Putamen (tissue), 1 donor: Measurements from ENCODE around the gene GNB5.
"Not testable (repeated sequence)": the region's sequence is repeated elsewhere in the genome, so short reads cannot be mapped to it uniquely, and the experiment has no call there.

ENCODE experiments used
- DNase-seq: peaks from one replicate; pipeline ENCODE4 v3.0.0-alpha.2; 2016; ENCODE audit warnings: low spot score

GNB5 gene

GRCh38 chr15:52207191-52207590, 16.0 kb upstream of the GNB5 start:
- no peak for DNase-seq

DNA sequence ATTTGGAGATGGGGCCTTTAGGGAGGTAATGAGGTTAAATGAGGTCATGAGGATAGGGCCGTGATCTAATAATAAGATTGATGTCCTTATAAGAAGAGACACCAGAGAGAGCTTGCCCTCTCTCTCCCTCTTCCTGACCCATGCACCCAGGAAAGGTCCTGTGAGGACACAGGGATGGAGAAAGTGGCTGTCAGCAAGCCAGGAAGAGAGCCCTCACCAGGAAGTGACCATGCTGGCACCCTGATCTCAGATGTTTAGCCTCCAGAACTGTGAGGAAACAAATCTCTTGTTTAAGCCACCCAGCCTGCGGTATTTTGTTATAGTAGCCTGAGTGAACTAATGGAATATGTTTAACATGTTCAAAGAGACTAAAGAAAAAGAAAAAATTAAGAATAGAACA, 15.3 kb upstream of the GNB5 start:
- no peak for DNase-seq

DNA sequence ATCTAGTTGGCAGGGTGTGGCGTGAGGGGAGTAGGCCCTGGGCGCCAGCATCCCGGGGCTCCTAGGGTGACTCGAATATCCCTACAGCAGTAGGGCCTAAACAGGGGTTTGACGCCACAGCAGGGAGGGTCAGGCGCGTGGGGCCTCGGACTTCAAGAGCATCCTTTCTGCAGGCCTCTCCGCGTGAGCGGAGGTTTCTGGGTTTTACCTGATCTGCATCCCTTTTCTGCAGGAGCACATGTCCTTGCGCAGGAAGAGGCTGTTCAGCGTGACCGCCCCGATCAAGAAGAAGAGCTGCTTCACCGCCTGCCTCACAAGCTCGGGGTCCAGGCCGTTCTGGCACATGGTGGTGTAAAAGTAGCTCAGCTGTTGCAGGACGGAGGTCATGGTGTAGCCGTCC, 13.5 kb upstream of the GNB5 start:
- DNase-seq, result no peak

GRCh38 chr15:52200831-52201365, 9.7 kb upstream of the GNB5 start:
- DNase-seq, result no peak

DNA sequence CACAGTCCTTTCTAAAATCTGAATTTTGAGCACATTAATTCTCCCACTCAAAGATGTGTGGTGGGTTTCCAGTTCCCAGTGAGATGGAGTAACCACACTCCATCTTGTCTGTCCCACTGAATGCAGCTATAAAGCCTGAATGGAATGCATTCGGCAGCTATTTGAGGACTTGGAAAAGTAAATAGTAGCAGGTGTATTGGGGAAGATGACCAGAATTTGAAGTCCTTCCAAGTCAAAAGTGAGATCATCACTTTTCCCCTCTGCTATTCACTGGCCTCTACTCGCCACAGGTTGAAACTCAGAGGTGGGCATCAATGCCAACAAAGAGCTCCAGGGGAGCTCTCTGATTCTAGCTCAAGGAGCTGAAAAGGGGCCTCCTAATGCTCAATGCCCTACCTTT, 8.1 kb upstream of the GNB5 start:
- DNase-seq, result no peak

- DNase-seq, result no peak
Measured at GRCh38 chr15:52196891-52197290, 5.7 kb upstream of the GNB5 start.

DNA sequence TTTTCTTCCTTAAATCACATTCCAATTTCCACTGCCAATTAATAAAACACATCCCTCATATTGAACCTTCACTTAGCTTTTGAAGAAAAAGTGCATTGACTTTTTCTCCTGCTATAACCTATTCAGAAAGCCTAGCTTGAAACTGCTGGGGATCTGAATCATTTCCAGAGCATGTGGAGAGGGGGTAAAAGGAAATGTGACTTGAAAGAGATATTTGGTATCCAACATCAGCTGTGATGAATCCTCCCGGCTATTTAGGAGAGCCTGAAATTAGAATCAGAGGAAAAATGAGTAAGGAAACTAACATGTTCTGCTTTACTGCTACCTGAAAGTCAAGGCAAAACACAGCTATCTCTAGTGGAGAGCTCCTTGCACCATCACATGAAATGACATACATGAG, 2.6 kb upstream of the GNB5 start:
- DNase-seq, result no peak

DNA sequence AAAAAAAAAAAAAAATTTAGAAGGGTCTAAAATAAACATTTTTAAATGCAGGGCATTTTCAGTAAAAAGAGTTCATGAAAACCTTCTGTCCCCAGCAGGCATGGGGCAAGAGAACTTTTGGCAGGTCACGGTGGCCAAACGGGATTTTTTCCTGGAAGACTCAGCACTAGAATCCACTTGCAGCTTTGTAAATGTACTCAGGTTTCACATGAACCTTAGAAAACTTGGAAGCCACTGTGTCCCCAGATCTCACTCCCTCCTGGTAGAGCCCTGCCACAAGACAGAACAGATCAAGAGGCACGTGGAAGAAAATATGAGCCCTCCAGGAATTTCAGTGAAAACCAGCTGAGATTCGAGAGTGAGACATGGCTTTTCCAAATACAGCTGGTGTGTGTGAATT, 2.1 kb upstream of the GNB5 start:
- no peak for DNase-seq

DNA sequence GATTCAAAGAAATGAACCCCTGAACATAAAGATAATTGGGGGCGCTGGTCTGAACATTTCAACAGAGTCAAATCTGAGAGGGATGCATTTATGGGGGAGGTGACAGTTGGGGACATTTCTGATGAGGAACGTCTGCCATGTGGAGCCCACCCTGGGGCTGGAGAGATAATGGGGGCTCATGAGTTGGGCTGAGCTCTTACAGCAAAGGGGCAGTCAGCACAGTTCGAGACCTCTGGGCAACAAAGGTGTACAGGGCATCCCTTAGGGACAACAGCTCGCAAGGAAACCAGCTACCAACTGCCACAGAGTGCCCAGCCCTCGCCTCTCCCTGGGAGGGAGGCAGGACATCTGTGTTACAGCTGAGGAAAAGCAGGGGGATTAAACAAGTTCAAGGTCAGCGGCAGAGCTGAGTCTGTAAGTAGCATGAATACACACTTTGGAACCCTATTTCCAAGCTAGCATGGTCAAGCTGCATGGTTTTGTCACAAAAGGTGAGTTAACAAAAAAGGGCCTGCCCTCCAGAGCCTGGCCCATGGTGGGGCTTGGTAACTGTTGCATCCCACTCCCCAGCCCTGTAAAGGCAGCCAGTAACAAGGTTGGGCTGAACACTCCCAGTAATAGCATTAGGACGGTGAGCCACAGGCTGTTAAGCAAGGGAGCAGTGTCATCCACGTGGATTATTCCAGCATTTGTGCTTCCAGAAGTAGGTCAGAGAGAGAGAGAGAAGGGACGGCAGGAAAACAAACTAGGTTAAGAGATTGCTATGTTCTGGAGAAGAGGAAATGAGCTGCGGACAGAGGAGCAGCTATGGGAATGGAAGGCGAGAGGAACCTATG, 4.3 kb downstream of the GNB5 start:
- no peak for DNase-seq

- no peak for DNase-seq
Measured at GRCh38 chr15:52185151-52185561, 6.0 kb downstream of the GNB5 start.

GRCh38 chr15:52184721-52185120, 6.5 kb downstream of the GNB5 start:
- no peak for DNase-seq

- no peak for DNase-seq
Measured at GRCh38 chr15:52183562-52184173, 7.5 kb downstream of the GNB5 start.

GRCh38 chr15:52181938-52182780, 9.0 kb downstream of the GNB5 start:
- DNase-seq, result no peak

DNA sequence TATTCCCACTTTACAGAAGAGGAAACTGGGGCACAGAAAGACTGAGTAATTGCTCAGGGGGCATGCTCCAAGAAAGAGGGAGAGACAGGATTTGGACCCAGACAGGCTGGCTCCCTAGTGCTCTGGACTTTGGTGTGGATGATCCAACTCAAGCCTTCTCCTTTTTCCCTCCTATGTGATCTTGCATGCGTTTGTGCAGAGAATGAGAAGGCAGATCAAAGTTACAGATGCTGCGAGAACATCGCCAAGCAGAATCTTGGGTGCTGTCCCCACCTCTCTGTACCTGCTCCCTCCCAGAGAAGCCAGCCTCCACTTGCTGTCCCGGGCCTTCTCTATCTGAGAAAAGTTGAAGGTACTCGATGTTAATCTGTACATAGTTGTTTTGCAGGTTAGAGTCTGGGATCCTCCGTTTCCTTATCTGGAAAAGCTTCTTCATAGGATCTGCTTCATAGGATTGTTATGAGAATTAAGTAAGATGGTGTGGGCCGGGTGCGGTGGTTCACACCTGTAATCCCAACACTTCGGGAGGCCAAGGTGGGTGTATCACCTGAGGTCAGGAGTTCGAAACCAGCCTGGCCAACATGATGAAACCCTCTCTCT, 10.2 kb downstream of the GNB5 start:
- no peak for DNase-seq

GRCh38 chr15:52180196-52180835, 10.9 kb downstream of the GNB5 start:
- no peak for DNase-seq

DNA sequence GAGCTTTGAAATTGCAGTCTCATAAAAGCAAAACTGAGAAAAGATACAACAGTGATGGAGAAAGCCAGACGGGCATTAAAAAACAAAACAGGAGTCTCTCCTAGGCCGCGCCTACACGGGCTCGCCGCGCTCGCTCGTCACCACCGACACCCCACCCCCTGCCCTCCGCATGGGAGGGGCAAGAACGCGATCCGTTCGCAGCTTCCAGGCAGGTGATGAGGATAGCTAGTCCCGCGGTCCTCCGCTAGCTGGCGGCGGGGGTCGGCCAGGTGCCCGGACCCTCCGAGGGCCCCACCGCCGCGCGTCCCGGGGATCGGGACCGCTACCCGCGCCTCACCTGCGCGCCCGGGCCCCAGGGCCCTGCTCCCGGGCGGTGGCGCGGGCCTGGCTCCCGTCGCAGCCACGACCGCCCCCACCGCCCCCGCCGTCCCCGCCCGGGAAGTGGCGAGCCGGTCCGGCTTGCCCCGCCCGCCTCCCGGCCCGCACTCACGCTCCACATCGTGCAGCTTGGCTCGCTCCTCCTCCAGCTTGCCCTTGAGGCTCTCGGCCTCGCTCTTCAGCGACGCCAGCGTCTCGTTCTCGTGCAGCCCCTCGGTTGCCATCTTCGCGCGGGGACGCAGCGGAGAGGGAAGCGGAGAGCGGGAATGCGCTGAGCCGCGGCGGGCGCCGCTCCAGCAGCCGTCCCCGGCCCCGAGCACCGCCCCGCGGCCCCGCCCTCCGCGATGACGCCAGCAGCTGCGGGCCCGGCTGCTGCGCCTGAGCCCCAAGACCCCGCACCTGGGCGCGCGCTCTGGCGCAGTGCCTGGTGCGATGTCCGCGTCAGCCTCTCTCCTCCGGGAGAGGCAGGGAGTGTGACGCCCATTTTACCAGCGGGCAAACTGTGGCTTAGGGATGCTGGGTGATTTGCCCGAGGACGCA, 11.7 kb downstream of the GNB5 start:
- DNase-seq, result peak; percentile 84

GRCh38 chr15:52178765-52179164, 12.4 kb downstream of the GNB5 start:
- no peak for DNase-seq

DNA sequence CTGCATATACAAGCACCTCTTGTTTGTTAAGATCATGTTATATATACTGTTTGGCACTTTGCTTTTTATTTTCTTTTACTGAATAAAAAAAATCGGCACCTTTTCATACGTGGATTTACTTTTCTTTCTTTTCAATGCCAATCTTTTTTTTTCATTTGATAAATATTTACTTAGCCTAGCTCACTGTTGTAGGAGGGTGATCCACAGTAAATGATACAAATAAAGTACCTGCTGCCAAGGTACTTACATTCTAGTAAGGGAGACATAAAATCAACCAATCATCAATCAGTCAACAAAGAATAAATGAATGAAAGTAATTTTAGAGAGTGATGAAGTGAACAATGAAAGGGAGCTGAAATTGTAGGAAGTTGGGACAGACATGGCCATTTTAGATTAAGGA, 18.3 kb downstream of the GNB5 start:
- no peak for DNase-seq

DNA sequence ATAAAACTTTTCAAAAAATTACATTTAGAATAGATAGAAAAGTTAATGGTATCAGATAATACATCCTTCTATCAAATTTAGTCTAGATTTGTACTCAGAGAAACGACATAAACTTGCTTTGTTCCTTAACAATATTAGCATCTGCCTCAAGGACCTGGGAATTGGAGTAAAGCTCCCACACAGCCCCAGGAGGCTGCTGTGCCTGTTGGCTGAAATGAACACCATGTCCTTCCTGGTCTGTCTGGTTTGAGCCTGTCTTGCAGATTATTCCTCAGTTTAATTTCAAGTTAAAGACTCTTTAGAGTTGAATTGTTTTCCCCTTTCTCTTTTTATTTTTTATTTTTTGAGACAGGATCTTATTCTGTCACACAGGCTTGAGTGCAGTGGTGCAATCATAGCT, 19.4 kb downstream of the GNB5 start:
- no peak for DNase-seq

DNA sequence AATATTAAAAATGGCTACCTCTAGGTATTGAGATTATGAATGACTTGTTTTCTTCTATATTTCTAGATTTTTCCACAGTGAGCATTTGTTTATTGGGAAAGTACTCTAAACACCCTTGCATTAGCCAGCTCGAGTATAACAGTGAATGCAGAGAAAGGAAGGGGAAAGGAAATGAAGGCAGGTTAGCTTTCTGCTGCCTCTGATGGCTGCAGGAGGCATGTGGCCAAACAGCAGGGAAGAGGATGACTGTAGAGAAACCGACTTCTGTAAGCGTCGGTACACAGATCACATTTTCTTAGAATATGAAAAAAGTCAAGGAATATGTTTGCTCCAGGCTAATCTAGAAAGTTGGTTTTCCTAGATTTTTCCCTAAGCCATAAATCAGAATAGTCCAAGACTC, 19.8 kb downstream of the GNB5 start:
- no peak for DNase-seq

- not testable (repeated sequence) for DNase-seq
Measured at GRCh38 chr15:52170199-52170598, 21.0 kb downstream of the GNB5 start.
